Transverse colon (tissue), 4 donors: ENCODE measurements around the gene MZT2A.
"Not testable (repeated sequence)": the region's sequence is repeated elsewhere in the genome, so short reads cannot be mapped to it uniquely, and the experiment has no call there.

Experiments
- POLR2AphosphoS5 ChIP-seq, 3 donors: sonication (generic); formaldehyde crosslinking; IDR thresholded peaks; one replicate each; pipeline ENCODE4 v1.6.1; 2016; ENCODE audit warnings: antibody characterized with exemption in 3 of 3
- TF ChIP-seq, protein P1 (sequence below), 5 experiments: fragments of 200-600 bp in 3 of 5; fragments of 450-650 bp in 2 of 5; sonication (generic) in 3 of 5; IDR thresholded peaks; 1 replicate in 2 of 5; 2 replicates in 3 of 5; pipeline ENCODE4 v1.5.1; 2016 to 2017; ENCODE audit warnings: antibody characterized with exemption in 5 of 5, inconsistent platforms in 3 of 5, mild to moderate bottlenecking in 2 of 5, moderate library complexity in 1 of 5

DNA sequence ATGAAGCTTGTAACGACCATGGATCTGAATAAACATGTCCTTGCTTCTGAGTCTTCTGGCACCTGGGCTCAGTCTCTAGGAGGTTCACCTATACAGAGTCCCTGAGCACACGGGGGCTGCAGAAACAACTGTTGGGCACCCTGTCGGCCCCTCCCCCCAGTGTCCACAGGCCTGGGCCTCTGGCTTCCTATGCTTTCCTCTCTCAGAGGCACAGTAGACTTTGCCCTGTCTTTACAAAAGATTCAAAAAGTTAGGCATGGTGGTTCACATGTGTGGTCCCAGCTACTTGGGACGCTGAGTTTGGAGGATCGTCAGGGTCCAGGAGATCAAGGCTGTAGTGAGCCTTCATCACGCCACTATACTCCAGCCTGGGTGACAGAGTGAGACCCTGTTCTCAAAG is 29.3 kb upstream of the MZT2A start:
- TF ChIP-seq, protein P1, sequence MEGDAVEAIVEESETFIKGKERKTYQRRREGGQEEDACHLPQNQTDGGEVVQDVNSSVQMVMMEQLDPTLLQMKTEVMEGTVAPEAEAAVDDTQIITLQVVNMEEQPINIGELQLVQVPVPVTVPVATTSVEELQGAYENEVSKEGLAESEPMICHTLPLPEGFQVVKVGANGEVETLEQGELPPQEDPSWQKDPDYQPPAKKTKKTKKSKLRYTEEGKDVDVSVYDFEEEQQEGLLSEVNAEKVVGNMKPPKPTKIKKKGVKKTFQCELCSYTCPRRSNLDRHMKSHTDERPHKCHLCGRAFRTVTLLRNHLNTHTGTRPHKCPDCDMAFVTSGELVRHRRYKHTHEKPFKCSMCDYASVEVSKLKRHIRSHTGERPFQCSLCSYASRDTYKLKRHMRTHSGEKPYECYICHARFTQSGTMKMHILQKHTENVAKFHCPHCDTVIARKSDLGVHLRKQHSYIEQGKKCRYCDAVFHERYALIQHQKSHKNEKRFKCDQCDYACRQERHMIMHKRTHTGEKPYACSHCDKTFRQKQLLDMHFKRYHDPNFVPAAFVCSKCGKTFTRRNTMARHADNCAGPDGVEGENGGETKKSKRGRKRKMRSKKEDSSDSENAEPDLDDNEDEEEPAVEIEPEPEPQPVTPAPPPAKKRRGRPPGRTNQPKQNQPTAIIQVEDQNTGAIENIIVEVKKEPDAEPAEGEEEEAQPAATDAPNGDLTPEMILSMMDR (IDR thresholded peaks at IDR 0.05) = not testable (repeated sequence)
- TF ChIP-seq POLR2AphosphoS5 (IDR thresholded peaks at IDR 0.05) = not testable (repeated sequence)
